SK-N-SH (cell line): Measurements from ENCODE around the gene PHF21B. TPM values are rescaled to one million over a fixed set of nuclear protein-coding genes. Genes with fewer than 3 reads are reported as not detected.
A peak's percentile ranks its signal among the peaks of the same experiment; 100 is the strongest.

ENCODE experiments used
- CTCF ChIA-PET: fragments of 300-600, 350-600 bp; formaldehyde crosslinking; extraction: SDS; loops from one replicate; lab custom pipeline; 2021; lab: Yijun Ruan, JAX
- POLR2A ChIA-PET: fragments of 350-600 bp; sonication (Branson Sonifier 250); formaldehyde crosslinking; extraction: SDS; loops from one replicate; lab custom pipeline; 2020; ENCODE audit warnings: antibody characterized with exemption, inconsistent platforms; lab: Yijun Ruan, JAX
- DNase-seq: peaks from one replicate; pipeline ENCODE4 v3.0.0; 2012
- H2AFZ ChIP-seq: fragments of 200-600 bp; sonication (generic); 2 replicates; pipeline ENCODE4 v1.8.1; 2016; ENCODE audit warnings: antibody characterized with exemption, mild to moderate bottlenecking, low read depth
- H3F3A ChIP-seq: fragments of 200-600 bp; sonication (generic); replicated peaks from 2 replicates; pipeline ENCODE3; 2016; ENCODE audit warnings: antibody characterized with exemption, mild to moderate bottlenecking; ENCODE audit not compliant: insufficient read depth
- H3K27ac ChIP-seq, 2 experiments: fragments of 200-500 bp in 1 of 2; fragments of 200-600 bp in 1 of 2; sonication (Bioruptor generic) in 1 of 2; sonication (generic), shearing (Covaris generic) in 1 of 2; 2 replicates each; pipeline versions ENCODE4 v1.5.1 to v1.6.1; 2014 to 2016; ENCODE audit warnings: low read depth in 2 of 2, inconsistent platforms in 1 of 2, low read length in 1 of 2, mild to moderate bottlenecking in 1 of 2, mixed read lengths in 1 of 2
- H3K27me3 ChIP-seq: fragments of 200-600 bp; sonication (generic), shearing (Covaris generic); 2 replicates; pipeline ENCODE4 v1.6.1; 2016; ENCODE audit warnings: mixed run types; ENCODE audit not compliant: insufficient read depth
- H3K36me3 ChIP-seq, 2 experiments: fragments of 200-500 bp in 1 of 2; fragments of 200-600 bp in 1 of 2; sonication (Bioruptor generic) in 1 of 2; sonication (generic) in 1 of 2; replicated peaks in 1 of 2; 2 replicates each; pipeline versions ENCODE3 to v1.5.1; 2014 to 2016; ENCODE audit warnings: low read length in 1 of 2, mild to moderate bottlenecking in 1 of 2; ENCODE audit not compliant: insufficient read depth in 2 of 2, control insufficient read depth in 1 of 2
- H3K4me1 ChIP-seq, 2 experiments: fragments of 200-500 bp in 1 of 2; fragments of 200-600 bp in 1 of 2; sonication (Bioruptor generic) in 1 of 2; sonication (generic), shearing (Covaris generic) in 1 of 2; 2 replicates each; pipeline versions ENCODE4 v1.5.1 to v1.6.1; 2014 to 2016; ENCODE audit warnings: low read depth in 1 of 2, low read length in 1 of 2, mixed run types in 1 of 2; ENCODE audit not compliant: insufficient read depth in 2 of 2, control insufficient read depth in 1 of 2
- H3K4me2 ChIP-seq: fragments of 200-600 bp; sonication (generic), shearing (Covaris generic); 2 replicates; pipeline ENCODE4 v1.6.1; 2017; ENCODE audit warnings: mixed run types
- H3K4me3 ChIP-seq, 2 experiments: fragments of 200-500 bp in 1 of 2; fragments of 200-600 bp in 1 of 2; sonication (Bioruptor generic) in 1 of 2; sonication (generic), shearing (Covaris generic) in 1 of 2; 2 replicates each; pipeline versions ENCODE4 v1.5.1 to v1.8.1; 2014 to 2016; ENCODE audit warnings: low read depth in 2 of 2, inconsistent platforms in 1 of 2, low read length in 1 of 2, mild to moderate bottlenecking in 1 of 2, mixed read lengths in 1 of 2, moderate library complexity in 1 of 2
- H3K79me2 ChIP-seq: fragments of 200-600 bp; sonication (generic); 2 replicates; pipeline ENCODE4 v1.8.1; 2017; ENCODE audit warnings: mild to moderate bottlenecking; ENCODE audit not compliant: insufficient read depth
- H3K9ac ChIP-seq: fragments of 200-600 bp; sonication (generic); 2 replicates; pipeline ENCODE4 v1.6.1; 2017; ENCODE audit warnings: mixed run types
- H3K9me2 ChIP-seq: fragments of 200-600 bp; sonication (generic); 2 replicates; pipeline ENCODE4 v1.6.1; 2017; ENCODE audit warnings: mixed run types
- H3K9me3 ChIP-seq: fragments of 200-600 bp; sonication (generic); 2 replicates; pipeline ENCODE4 v1.6.1; 2017; ENCODE audit warnings: mixed run types, mild to moderate bottlenecking, moderate library complexity
- H4K20me1 ChIP-seq: fragments of 200-600 bp; sonication (generic); 2 replicates; pipeline ENCODE4 v1.6.1; 2017; ENCODE audit warnings: mild to moderate bottlenecking, mixed run types; ENCODE audit not compliant: insufficient read depth
- FOSL2 ChIP-seq: IDR thresholded peaks from 2 replicates; pipeline ENCODE4 v1.4.0; 2012; ENCODE audit warnings: low read depth, mild to moderate bottlenecking, moderate library complexity, borderline replicate concordance
- FOXJ3 ChIP-seq: sonication (generic); formaldehyde crosslinking; IDR thresholded peaks from 2 replicates; pipeline ENCODE4 v1.5.1; 2020; ENCODE audit warnings: mild to moderate bottlenecking, missing genetic modification reagents
- JUND ChIP-seq: IDR thresholded peaks from 2 replicates; pipeline ENCODE4 v1.4.0; 2012
- MXI1 ChIP-seq: IDR thresholded peaks from 2 replicates; pipeline ENCODE4 v1.6.1; 2012; ENCODE audit warnings: mild to moderate bottlenecking, low read depth, low read length, improper control_type of control experiment
- NFIC ChIP-seq: IDR thresholded peaks from 2 replicates; pipeline ENCODE4 v1.4.0; 2012; ENCODE audit warnings: borderline replicate concordance
- POLR2AphosphoS5 ChIP-seq: IDR thresholded peaks from 2 replicates; pipeline ENCODE4 v1.6.1; 2012; ENCODE audit warnings: low read depth, low read length
- RCOR1 ChIP-seq: fragments of 150-350 bp; IDR thresholded peaks from 2 replicates; pipeline ENCODE4 v1.6.1; 2017; ENCODE audit warnings: antibody characterized with exemption, low read length
- RFX5 ChIP-seq: IDR thresholded peaks from 2 replicates; pipeline ENCODE4 v1.6.1; 2012; ENCODE audit warnings: mild to moderate bottlenecking, improper control_type of control experiment, low read length
- SMC3 ChIP-seq: IDR thresholded peaks from 2 replicates; pipeline ENCODE4 v1.6.1; 2012; ENCODE audit warnings: low read depth, low read length, improper control_type of control experiment
- TCF12 ChIP-seq: IDR thresholded peaks from 2 replicates; pipeline ENCODE4 v1.4.0; 2012
- TEAD4 ChIP-seq: IDR thresholded peaks from 2 replicates; pipeline ENCODE4 v1.4.0; 2012; ENCODE audit warnings: mild to moderate bottlenecking, borderline replicate concordance; ENCODE audit not compliant: insufficient read depth
- WGBS: methylation state at CpG from one replicate; pipeline ENCODE4 v1.1.6; 2017; ENCODE audit warnings: low lambda C conversion rate; 5-methylcytosine and 5-hydroxymethylcytosine counted together
- polyA plus RNA-seq, 3 experiments: library from polyadenylated mRNA; depleted of rRNA; stranded (reverse); fragments of >200 nt; gene quantifications; 2 replicates each; pipeline ENCODE4 v1.2.3, GENCODE V29; 2012
- TF ChIP-seq, protein P1 (sequence below): IDR thresholded peaks from 2 replicates; pipeline ENCODE4 v1.4.0; 2012; ENCODE audit warnings: low read depth, borderline replicate concordance
- TF ChIP-seq, protein P2 (sequence below): fragments of 150-350 bp; IDR thresholded peaks from 2 replicates; pipeline ENCODE4 v1.6.1; 2017; ENCODE audit warnings: antibody characterized with exemption, low read length, low read depth, borderline replicate concordance
- TF ChIP-seq, protein P3 (sequence below): fragments of 150-350 bp; IDR thresholded peaks from 2 replicates; pipeline ENCODE4 v1.6.1; 2016; ENCODE audit warnings: mild to moderate bottlenecking, low read depth, low read length
- TF ChIP-seq, protein P4 (sequence below): IDR thresholded peaks from 2 replicates; pipeline ENCODE4 v1.4.0; 2012; ENCODE audit warnings: low read depth, borderline replicate concordance

PHF21B gene
- polyA plus RNA-seq, 1 of the 3 experiments (the other 2 are of a cell fraction): 0.76 TPM

DNA sequence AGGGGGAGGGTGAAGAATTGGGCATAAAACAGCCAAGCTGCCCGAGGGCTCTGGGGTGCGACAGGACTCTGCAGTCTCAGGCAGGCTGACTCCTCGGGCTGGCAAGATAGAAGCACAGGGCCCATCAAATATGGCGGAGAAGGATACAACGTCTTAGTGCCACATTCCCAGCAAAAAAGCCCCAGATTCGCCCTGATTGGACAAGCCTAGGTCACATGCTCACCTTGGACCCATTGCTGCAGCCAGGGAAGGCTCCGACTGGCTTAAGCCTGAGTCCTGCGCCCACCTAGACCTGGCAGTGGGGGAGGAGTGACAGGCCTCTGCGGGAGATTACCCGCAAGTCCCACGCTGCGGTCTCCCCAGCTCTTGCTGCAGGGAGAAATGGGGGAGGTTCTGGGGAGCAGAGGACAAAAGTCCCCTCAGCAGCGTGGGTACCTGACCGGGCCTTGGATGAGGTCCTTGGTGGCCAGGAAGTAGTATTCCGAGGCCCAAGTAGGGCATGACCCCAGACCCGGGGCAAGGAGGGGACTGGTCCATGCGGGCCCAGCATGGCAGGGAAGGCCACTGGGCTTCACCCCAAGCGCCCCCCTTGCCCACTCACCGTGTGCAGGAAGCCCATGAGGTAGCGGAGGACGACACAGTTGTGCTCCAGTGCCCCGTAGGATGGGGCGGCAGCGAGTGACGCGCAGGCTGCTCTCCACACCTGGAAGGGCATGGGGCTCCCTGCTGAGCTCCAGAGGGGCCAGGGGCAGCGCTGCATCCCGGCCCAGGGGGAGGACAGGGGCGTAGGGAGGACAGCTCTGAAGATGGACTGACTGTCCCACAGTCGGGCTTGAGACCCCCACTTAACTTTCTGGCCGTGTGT lies 144.4 kb downstream of the PHF21B start:
- Histone ChIP-seq H4K20me1 (no peaks in the 10 kb centered on the region), H3K9ac (no peak overlapping the region), H3K9me2 (no peaks in the 10 kb centered on the region), H3K9me3 (no peaks in the 10 kb centered on the region), H3K27me3 (no peaks in the 10 kb centered on the region), H3F3A (no peaks in the 10 kb centered on the region), H2AFZ (no peak overlapping the region), H3K36me3 (no peaks in the 10 kb centered on the region), H3K4me2 (no peak overlapping the region), H3K4me3 (no peak overlapping the region), H3K4me1 (peaks cover 0 to 7% of the 10 kb centered on the region in 2 experiments; a peak in 1 of 4 replicates), H3K27ac (no peak overlapping the region), H3K79me2 (no peaks in the 10 kb centered on the region)
- ChIA-PET POLR2A (no interaction called here), CTCF (no interaction called here)
- DNase-seq: peak; percentile 21
- TF ChIP-seq TEAD4 (no peak), POLR2AphosphoS5 (no peak), FOSL2 (no peak), TCF12 (no peak)
- TF ChIP-seq, protein P1, sequence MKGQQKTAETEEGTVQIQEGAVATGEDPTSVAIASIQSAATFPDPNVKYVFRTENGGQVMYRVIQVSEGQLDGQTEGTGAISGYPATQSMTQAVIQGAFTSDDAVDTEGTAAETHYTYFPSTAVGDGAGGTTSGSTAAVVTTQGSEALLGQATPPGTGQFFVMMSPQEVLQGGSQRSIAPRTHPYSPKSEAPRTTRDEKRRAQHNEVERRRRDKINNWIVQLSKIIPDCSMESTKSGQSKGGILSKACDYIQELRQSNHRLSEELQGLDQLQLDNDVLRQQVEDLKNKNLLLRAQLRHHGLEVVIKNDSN: no peak
- TF ChIP-seq, protein P2, sequence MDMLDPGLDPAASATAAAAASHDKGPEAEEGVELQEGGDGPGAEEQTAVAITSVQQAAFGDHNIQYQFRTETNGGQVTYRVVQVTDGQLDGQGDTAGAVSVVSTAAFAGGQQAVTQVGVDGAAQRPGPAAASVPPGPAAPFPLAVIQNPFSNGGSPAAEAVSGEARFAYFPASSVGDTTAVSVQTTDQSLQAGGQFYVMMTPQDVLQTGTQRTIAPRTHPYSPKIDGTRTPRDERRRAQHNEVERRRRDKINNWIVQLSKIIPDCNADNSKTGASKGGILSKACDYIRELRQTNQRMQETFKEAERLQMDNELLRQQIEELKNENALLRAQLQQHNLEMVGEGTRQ: no peak
- WGBS: 78% methylated on average over 17 of the region's 31 CpGs

DNA sequence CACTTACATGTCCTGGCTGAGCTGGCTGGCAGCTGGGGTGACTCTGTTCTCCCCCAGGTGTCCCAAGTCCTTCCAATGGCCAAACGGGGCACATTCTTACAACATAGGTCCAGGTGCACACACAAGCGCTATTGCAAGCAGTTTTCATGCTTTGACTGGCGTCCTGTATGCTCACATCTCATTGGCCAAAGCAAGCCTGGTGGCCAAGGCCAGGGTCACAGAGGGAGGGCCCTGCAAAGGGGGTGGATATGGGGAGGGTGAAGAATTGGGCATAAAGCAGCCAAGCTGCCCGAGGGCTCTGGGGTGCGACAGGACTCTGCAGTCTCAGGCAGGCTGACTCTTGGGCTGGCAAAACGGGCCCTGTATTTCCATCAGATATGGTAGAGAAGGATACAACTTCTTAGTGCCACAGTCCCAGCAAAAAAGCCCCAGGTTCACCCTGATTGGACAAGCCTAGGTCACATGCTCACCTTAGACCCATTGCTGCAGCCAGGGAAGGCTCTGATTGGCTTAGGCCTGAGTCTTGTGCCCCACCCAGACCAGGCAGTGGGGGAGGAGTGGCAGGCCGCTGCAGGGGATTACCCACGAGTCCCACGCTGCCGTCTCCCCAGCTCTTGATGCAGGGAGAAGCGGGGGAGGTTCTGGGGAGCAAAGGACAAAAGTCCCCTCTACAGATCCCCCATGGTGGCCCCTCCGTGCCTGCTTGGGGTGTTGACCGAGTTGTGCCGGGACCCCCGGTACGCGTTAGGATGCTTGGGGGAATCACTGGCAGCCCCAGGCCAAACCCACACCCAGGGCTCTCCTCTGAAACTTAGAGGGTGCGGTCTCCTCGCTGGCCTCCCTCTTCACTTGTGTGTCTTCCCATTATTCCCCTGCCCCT lies 146.6 kb downstream of the PHF21B start:
- no peak overlapping the region for H3K4me2 ChIP-seq
- no peak for DNase-seq
- POLR2A ChIA-PET: no interaction called here

More for the DNA sequence above, 146.6 kb downstream of the PHF21B start:
- H2AFZ ChIP-seq: no peak overlapping the region
- H3K9me3 ChIP-seq: no peaks in the 10 kb centered on the region
- TF ChIP-seq MXI1 (no peak), SMC3 (no peak), RCOR1 (no peak), TCF12 (no peak), NFIC (no peak), RFX5 (no peak), FOXJ3 (CRISPR knock-in tag) (no peak), JUND (no peak)
- TF ChIP-seq, protein P3, sequence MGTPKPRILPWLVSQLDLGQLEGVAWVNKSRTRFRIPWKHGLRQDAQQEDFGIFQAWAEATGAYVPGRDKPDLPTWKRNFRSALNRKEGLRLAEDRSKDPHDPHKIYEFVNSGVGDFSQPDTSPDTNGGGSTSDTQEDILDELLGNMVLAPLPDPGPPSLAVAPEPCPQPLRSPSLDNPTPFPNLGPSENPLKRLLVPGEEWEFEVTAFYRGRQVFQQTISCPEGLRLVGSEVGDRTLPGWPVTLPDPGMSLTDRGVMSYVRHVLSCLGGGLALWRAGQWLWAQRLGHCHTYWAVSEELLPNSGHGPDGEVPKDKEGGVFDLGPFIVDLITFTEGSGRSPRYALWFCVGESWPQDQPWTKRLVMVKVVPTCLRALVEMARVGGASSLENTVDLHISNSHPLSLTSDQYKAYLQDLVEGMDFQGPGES: no peak
- TF ChIP-seq, protein P4, sequence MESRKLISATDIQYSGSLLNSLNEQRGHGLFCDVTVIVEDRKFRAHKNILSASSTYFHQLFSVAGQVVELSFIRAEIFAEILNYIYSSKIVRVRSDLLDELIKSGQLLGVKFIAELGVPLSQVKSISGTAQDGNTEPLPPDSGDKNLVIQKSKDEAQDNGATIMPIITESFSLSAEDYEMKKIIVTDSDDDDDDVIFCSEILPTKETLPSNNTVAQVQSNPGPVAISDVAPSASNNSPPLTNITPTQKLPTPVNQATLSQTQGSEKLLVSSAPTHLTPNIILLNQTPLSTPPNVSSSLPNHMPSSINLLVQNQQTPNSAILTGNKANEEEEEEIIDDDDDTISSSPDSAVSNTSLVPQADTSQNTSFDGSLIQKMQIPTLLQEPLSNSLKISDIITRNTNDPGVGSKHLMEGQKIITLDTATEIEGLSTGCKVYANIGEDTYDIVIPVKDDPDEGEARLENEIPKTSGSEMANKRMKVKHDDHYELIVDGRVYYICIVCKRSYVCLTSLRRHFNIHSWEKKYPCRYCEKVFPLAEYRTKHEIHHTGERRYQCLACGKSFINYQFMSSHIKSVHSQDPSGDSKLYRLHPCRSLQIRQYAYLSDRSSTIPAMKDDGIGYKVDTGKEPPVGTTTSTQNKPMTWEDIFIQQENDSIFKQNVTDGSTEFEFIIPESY: no peak
- no peaks in the 10 kb centered on the region for H3K79me2 ChIP-seq
- H3K36me3 ChIP-seq: no peaks in the 10 kb centered on the region
- no peaks in the 10 kb centered on the region for H3K4me1 ChIP-seq
- CTCF ChIA-PET: interaction anchor here (1.0 kb wide), 1 partner anchor 10 kb away, joined by 3 read pairs; no protein-coding TSS in a partner anchor
- H3K9me2 ChIP-seq: no peaks in the 10 kb centered on the region
- H3F3A ChIP-seq: no peaks in the 10 kb centered on the region
- H3K27me3 ChIP-seq: no peaks in the 10 kb centered on the region
- no peak overlapping the region for H3K4me3 ChIP-seq
- no peak overlapping the region for H3K9ac ChIP-seq
- 72% methylated on average over 11 of the region's 19 CpGs for WGBS
- H4K20me1 ChIP-seq: no peaks in the 10 kb centered on the region
- H3K27ac ChIP-seq: no peak overlapping the region
